Activated naive CD4-positive, alpha-beta T cell treated with anti-CD3 and anti-CD28 coated beads, Interleukin-2, amount 50 U/mL, for 24 hours (primary cell): Measurements from ENCODE around the gene GNB1L.
"Not testable (repeated sequence)": the region's sequence is repeated elsewhere in the genome, so short reads cannot be mapped to it uniquely, and the experiment has no call there.

ENCODE experiments used
- H3K27ac Mint-ChIP-seq: one replicate; pipeline ENCODE4 v1.8.0; 2021; ENCODE audit warnings: mild to moderate bottlenecking, mixed read lengths
- H3K27me3 Mint-ChIP-seq: one replicate; pipeline ENCODE4 v1.8.0; 2021; ENCODE audit warnings: mixed read lengths
- H3K36me3 Mint-ChIP-seq: one replicate; pipeline ENCODE4 v1.8.0; 2021; ENCODE audit warnings: mixed read lengths
- H3K4me1 Mint-ChIP-seq: one replicate; pipeline ENCODE4 v1.8.0; 2021; ENCODE audit warnings: mixed read lengths
- H3K4me3 Mint-ChIP-seq: one replicate; pipeline ENCODE4 v1.8.0; 2021; ENCODE audit warnings: mild to moderate bottlenecking, mixed read lengths
- H3K9me3 Mint-ChIP-seq: one replicate; pipeline ENCODE4 v1.8.0; 2021; ENCODE audit warnings: mixed read lengths

Gene GNB1L

GRCh38 chr22:19846620-19847344 is 7.9 kb downstream of the GNB1L start:
- H3K27me3 Mint-ChIP-seq: no peaks in the 10 kb centered on the region
- H3K4me1 Mint-ChIP-seq: peaks cover 46% of the 10 kb centered on the region
- H3K4me3 Mint-ChIP-seq: no peak overlapping the region
- H3K36me3 Mint-ChIP-seq: no peaks in the 10 kb centered on the region
- H3K27ac Mint-ChIP-seq: no peak overlapping the region
- no peaks in the 10 kb centered on the region for H3K9me3 Mint-ChIP-seq

- Mint-ChIP-seq H3K27ac (no peak overlapping the region), H3K4me3 (no peak overlapping the region), H3K27me3 (no peaks in the 10 kb centered on the region), H3K36me3 (no peaks in the 10 kb centered on the region), H3K9me3 (no peaks in the 10 kb centered on the region), H3K4me1 (peaks cover 49% of the 10 kb centered on the region)
These were observed 9.5 kb downstream of the GNB1L start for GRCh38 chr22:19845054-19845722.

GRCh38 chr22:19844377-19845053 is 10.2 kb downstream of the GNB1L start:
- Mint-ChIP-seq H3K36me3 (no peaks in the 10 kb centered on the region), H3K9me3 (no peaks in the 10 kb centered on the region), H3K4me3 (peak overlapping the region; percentile 52), H3K27me3 (no peaks in the 10 kb centered on the region), H3K27ac (peak overlapping the region; percentile 23), H3K4me1 (peaks cover 45% of the 10 kb centered on the region)

- Mint-ChIP-seq H3K9me3 (no peaks in the 10 kb centered on the region), H3K4me3 (no peak overlapping the region), H3K4me1 (peaks cover 46% of the 10 kb centered on the region), H3K36me3 (no peaks in the 10 kb centered on the region), H3K27ac (no peak overlapping the region), H3K27me3 (no peaks in the 10 kb centered on the region)
These were observed 10.8 kb downstream of the GNB1L start for GRCh38 chr22:19843857-19844376.

- Mint-ChIP-seq H3K4me3 (no peak overlapping the region), H3K4me1 (peaks cover 46% of the 10 kb centered on the region), H3K27me3 (no peaks in the 10 kb centered on the region), H3K9me3 (no peaks in the 10 kb centered on the region), H3K36me3 (no peaks in the 10 kb centered on the region), H3K27ac (no peak overlapping the region)
These were observed 11.4 kb downstream of the GNB1L start for GRCh38 chr22:19843107-19843856.

- Mint-ChIP-seq H3K4me3 (no peak overlapping the region), H3K27me3 (no peaks in the 10 kb centered on the region), H3K9me3 (no peaks in the 10 kb centered on the region), H3K27ac (no peak overlapping the region), H3K4me1 (peaks cover 46% of the 10 kb centered on the region), H3K36me3 (no peaks in the 10 kb centered on the region)
These were observed 12.1 kb downstream of the GNB1L start for GRCh38 chr22:19842393-19843106.

GRCh38 chr22:19841641-19842392 is 12.9 kb downstream of the GNB1L start:
- peaks cover 47% of the 10 kb centered on the region for H3K4me1 Mint-ChIP-seq
- no peak overlapping the region for H3K27ac Mint-ChIP-seq
- no peaks in the 10 kb centered on the region for H3K27me3 Mint-ChIP-seq
- H3K9me3 Mint-ChIP-seq: no peaks in the 10 kb centered on the region
- H3K36me3 Mint-ChIP-seq: no peaks in the 10 kb centered on the region
- H3K4me3 Mint-ChIP-seq: no peak overlapping the region

- Mint-ChIP-seq H3K27ac (no peak overlapping the region), H3K9me3 (no peaks in the 10 kb centered on the region), H3K27me3 (no peaks in the 10 kb centered on the region), H3K4me3 (no peak overlapping the region), H3K4me1 (peaks cover 52% of the 10 kb centered on the region), H3K36me3 (peaks cover under 1% of the 10 kb centered on the region)
These were observed 13.6 kb downstream of the GNB1L start for GRCh38 chr22:19840955-19841640.

GRCh38 chr22:19840059-19840458 is 14.6 kb downstream of the GNB1L start:
- H3K27ac Mint-ChIP-seq: no peak overlapping the region
- H3K4me3 Mint-ChIP-seq: no peak overlapping the region
- no peaks in the 10 kb centered on the region for H3K27me3 Mint-ChIP-seq
- peaks cover 50% of the 10 kb centered on the region for H3K4me1 Mint-ChIP-seq
- H3K36me3 Mint-ChIP-seq: peaks cover 1% of the 10 kb centered on the region
- no peaks in the 10 kb centered on the region for H3K9me3 Mint-ChIP-seq

- no peaks in the 10 kb centered on the region for H3K9me3 Mint-ChIP-seq
- H3K36me3 Mint-ChIP-seq: peaks cover 1% of the 10 kb centered on the region
- no peak overlapping the region for H3K4me3 Mint-ChIP-seq
- H3K27ac Mint-ChIP-seq: no peak overlapping the region
- H3K4me1 Mint-ChIP-seq: peaks cover 51% of the 10 kb centered on the region
- H3K27me3 Mint-ChIP-seq: no peaks in the 10 kb centered on the region
These were observed 16.8 kb downstream of the GNB1L start for GRCh38 chr22:19837915-19838314.

GRCh38 chr22:19836512-19836911 is 18.2 kb downstream of the GNB1L start:
- H3K27ac Mint-ChIP-seq: no peak overlapping the region

GRCh38 chr22:19834599-19834998 is 20.1 kb downstream of the GNB1L start:
- Mint-ChIP-seq H3K27ac (no peak overlapping the region), H3K27me3 (no peaks in the 10 kb centered on the region), H3K9me3 (no peaks in the 10 kb centered on the region), H3K36me3 (peaks cover 1% of the 10 kb centered on the region), H3K4me1 (peaks cover 42% of the 10 kb centered on the region), H3K4me3 (no peak overlapping the region)

More at GRCh38 chr22:19836512-19836911, 18.2 kb downstream of the GNB1L start:
- Mint-ChIP-seq H3K4me1 (peaks cover 47% of the 10 kb centered on the region), H3K36me3 (peaks cover 1% of the 10 kb centered on the region), H3K9me3 (no peaks in the 10 kb centered on the region), H3K4me3 (no peak overlapping the region), H3K27me3 (no peaks in the 10 kb centered on the region)

GRCh38 chr22:19833327-19833726 is 21.3 kb downstream of the GNB1L start:
- H3K36me3 Mint-ChIP-seq, H3K9me3 Mint-ChIP-seq, H3K27me3 Mint-ChIP-seq, H3K27ac Mint-ChIP-seq, H3K4me3 Mint-ChIP-seq: not testable (repeated sequence)
- H3K4me1 Mint-ChIP-seq: peaks cover 38% of the 10 kb centered on the region
